Hematopoietic multipotent progenitor cell treated with erythropoietin and hydrocortisone succinate and interleukin-3 and kit ligand, for 6 days (in vitro differentiated cells): ENCODE results near the gene ATP5F1A.

Experiments
- DNase-seq: peaks from one replicate; pipeline ENCODE4 v3.0.0-alpha.2; 2015

The ATP5F1A gene

DNA sequence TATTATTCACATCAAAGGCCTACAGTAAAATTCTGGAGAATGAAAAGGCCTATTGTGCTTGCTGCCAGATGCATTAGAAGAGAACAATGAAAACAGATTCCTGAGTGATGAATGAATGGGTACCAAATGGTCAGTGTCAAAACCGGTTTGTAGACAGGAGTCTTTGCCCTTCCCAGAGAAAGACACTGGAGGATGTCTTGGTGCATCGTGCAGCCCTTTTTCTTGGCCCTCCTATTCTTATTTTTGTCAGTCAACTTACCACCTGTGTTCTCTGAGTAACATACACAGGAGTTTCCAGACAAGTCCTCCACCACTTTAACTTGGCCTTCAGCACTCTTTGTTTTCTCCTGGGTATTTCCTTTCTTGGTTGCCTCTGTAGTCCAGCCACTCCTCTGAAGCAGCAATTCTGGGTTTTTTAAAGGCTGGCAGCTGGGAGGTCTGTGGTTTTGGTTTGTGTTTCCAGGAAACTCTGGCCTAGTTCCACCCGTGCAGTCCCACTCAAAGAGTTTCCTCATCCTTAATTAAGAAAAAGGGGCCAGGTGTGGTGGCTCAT, 55.4 kb downstream of the ATP5F1A start:
- peak; percentile 76 for DNase-seq

GRCh38 chr18:46040747-46041104, 57.4 kb downstream of the ATP5F1A start:
- no peak for DNase-seq

DNA sequence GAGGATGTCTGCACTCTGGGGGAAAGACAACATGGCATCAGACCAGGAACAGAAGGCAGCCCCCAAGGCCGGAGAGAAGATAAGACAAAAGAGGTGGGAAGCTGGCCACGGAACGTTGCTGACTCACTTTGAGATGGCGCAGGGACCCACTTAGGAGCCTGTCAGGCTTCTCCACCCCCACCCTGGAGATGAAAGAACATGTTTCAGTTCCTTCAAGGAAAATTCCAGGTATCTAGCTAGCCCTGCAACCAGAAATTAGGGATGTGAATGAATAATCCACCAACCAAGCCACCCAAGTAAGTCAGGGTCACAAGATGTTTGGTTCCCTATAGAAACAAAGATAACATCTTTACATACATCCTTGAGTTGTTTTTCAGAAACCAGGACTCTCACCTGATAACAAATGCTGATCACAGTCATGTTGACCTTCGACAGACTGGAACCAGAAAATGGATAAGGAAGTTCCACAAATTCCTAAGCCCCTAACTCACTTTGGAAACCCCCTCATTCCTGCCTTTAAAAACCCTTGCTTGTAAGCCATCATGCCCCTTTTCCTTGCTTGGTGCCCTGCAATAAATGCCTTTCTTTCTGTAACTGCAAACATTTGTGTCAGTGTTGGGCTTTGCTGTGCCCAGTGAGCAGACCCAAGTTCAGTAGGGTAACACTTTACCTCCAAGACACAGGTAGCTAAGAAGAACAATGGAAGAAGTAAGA, 57.9 kb downstream of the ATP5F1A start:
- DNase-seq, result peak; percentile 65

- DNase-seq, result no peak
Measured at GRCh38 chr18:46037512-46038305, 60.4 kb downstream of the ATP5F1A start.

- DNase-seq, result no peak
Measured at GRCh38 chr18:46035696-46036680, 62.1 kb downstream of the ATP5F1A start.

- no peak for DNase-seq
Measured at GRCh38 chr18:46034230-46034629, 63.9 kb downstream of the ATP5F1A start.

GRCh38 chr18:46031741-46032140, 66.4 kb downstream of the ATP5F1A start:
- DNase-seq, result no peak
